Measurements from ENCODE around the gene ZNF200.
"Not testable (repeated sequence)": the region's sequence is repeated elsewhere in the genome, so short reads cannot be mapped to it uniquely, and the experiment has no call there.

ZNF200 gene

DNA sequence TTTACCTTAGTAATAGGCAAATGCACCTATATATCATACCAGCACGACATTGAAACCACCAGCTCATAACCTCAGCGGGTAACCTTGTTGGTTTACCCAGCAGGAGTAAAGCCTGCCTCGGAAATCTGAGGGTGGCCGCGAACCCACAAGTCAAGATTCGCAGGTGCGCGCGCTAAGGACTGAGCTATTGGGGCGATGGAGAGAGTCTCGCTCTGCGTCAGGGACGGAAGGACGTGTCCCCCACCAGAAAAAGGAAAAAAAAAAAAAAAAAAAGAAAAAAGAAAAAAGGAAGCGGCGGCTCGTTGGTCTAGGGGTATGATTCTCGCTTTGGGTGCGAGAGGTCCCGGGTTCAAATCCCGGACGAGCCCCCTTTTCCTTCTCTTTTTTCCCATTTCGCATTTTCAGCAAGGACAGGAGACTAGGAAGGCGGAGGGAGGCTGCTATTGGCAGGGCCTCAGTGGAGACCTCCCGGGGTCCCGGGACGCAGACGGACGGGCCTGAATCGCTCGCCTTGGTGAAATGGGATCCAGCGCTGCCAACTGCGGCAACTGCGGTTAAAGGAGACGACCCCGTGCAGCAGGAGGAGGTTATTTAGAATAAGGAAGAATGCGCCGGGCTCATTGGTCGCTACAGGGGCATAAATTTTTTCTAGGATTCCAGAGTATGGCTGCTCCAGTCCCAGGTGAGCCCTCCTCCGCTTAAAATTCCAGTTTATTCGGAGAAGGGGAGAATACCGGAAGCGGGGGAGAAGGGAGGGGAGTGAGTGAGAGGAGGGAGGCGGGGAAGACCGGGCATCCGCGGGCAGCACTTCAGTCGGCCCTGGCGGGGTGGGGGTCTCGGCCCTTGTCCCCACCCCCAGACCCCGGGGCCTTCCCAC, 46.9 kb downstream of the ZNF200 start, which contains the start of gene OR1F1:
Gene OR1F1, plus strand, starts transcription at position 407 of the 877 bp plus-strand sequence.
- H3K27ac ChIP-seq (ENCODE audit: low read depth, low read length): peak within 1 kb of the TSS; percentile 6

DNA sequence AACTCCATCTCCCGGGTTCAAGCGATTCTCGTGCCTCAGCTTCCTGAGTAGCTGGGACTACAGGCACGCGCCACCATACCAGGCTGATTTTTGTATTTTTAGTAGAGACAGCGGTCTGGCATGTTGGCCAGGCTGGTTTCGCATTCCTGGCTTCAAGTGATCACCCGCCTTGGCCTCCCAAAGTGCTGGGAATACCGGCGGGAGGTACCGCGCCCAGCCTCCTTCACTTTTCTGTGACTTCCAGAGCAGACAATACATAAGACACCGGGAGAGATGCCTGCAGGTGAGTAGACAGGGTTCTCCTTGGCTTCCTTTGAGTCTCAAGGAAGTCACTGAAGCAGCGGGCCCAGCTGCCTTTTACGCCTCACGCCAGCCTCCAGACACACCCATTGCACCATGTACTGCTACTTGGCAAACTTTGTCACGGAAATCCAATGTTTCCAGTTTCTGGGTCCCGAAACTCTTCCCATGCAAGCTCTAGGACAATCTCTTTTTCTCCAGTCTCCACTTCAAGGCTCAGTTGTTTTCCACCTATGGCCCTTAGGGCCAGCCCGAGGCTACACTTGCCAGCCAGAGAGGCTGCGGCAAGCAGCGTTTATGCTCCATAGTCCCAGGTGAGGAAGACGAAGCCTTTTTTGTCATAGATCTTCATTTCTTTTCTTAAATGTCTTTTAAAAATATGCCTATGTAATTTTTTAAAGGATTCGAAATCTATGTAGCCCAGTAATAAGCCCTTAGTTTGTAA, 47.8 kb downstream of the ZNF200 start:
- Histone ChIP-seq H3K27ac (ENCODE audit: low read depth, low read length) (no peak overlapping the region), H3K27me3 (ENCODE audit: control insufficient read depth, insufficient read depth, low read length) (peaks cover 29% of the 10 kb centered on the region), H3K36me3 (ENCODE audit: control insufficient read depth, insufficient read depth, low read length) (no peaks in the 10 kb centered on the region), H3K4me3 (ENCODE audit: low read depth, low read length) (peak overlapping the region; percentile 97; the same call in 1 of the 2 replicates), H3K9ac (ENCODE audit: low read depth, low read length) (no peak overlapping the region), H3K9me3 (ENCODE audit: control insufficient read depth, insufficient read depth, low read length) (no peaks in the 10 kb centered on the region), H3K4me1 (ENCODE audit: control insufficient read depth, insufficient read depth, low read length) (peaks cover 7% of the 10 kb centered on the region; the same call in 1 of the 2 replicates)

More for the DNA sequence above, 46.9 kb downstream of the ZNF200 start, which contains the start of gene OR1F1:
- Histone ChIP-seq H3K4me1 (ENCODE audit: control insufficient read depth, insufficient read depth, low read length) (peaks cover 7% of the 10 kb centered on the region; the same call in 1 of the 2 replicates), H3K9me3 (ENCODE audit: control insufficient read depth, insufficient read depth, low read length) (no peaks in the 10 kb centered on the region), H3K36me3 (ENCODE audit: control insufficient read depth, insufficient read depth, low read length) (no peaks in the 10 kb centered on the region), H3K27me3 (ENCODE audit: control insufficient read depth, insufficient read depth, low read length) (peaks cover 32% of the 10 kb centered on the region), H3K9ac (ENCODE audit: low read depth, low read length) (peak within 1 kb of the TSS; percentile 39; the same call in 1 of the 2 replicates), H3K4me3 (ENCODE audit: low read depth, low read length) (peak within 1 kb of the TSS; percentile 97)

DNA sequence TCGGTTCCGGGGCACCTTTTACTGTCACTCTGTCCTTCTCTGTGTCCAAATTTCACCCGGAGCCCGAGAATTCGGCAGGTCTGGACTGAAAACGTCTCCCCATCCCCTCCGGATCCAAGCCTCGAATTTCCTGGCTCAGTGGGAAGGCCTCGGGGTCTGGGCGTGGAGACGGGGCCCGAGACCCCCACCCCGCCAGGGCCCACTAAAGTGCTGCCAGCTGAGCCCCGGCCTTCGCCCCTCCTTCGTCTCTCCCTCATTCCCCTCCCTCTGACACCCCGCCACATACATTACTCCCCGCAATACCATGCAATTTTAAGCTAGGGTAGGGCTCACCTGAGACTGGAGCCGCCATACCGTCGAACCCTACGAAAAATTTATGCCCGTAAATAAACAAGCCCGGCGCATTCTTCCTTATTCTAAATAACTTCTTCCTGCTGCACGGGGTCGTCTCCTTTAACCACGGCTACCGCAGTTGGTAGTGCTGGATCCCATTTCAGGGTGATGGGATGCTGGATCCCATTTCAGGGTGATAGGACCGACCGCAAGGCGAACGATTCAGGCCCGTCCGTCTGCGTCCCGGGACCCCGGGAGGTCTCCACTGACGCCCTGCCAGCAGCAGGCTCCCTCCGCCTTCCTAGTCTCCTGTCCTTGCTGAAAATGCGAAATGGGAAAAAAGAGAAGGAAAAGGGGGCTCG, 51.4 kb downstream of the ZNF200 start:
- Histone ChIP-seq H3K9me3 (ENCODE audit: control insufficient read depth, insufficient read depth, low read length) (no peaks in the 10 kb centered on the region), H3K27me3 (ENCODE audit: control insufficient read depth, insufficient read depth, low read length) (peaks cover 20% of the 10 kb centered on the region), H3K4me3 (ENCODE audit: low read depth, low read length) (peak overlapping the region; percentile 82), H3K27ac (ENCODE audit: low read depth, low read length) (no peak overlapping the region), H3K4me1 (ENCODE audit: control insufficient read depth, insufficient read depth, low read length) (no peaks in the 10 kb centered on the region), H3K36me3 (ENCODE audit: control insufficient read depth, insufficient read depth, low read length) (no peaks in the 10 kb centered on the region), H3K9ac (ENCODE audit: low read depth, low read length) (no peak overlapping the region)

DNA sequence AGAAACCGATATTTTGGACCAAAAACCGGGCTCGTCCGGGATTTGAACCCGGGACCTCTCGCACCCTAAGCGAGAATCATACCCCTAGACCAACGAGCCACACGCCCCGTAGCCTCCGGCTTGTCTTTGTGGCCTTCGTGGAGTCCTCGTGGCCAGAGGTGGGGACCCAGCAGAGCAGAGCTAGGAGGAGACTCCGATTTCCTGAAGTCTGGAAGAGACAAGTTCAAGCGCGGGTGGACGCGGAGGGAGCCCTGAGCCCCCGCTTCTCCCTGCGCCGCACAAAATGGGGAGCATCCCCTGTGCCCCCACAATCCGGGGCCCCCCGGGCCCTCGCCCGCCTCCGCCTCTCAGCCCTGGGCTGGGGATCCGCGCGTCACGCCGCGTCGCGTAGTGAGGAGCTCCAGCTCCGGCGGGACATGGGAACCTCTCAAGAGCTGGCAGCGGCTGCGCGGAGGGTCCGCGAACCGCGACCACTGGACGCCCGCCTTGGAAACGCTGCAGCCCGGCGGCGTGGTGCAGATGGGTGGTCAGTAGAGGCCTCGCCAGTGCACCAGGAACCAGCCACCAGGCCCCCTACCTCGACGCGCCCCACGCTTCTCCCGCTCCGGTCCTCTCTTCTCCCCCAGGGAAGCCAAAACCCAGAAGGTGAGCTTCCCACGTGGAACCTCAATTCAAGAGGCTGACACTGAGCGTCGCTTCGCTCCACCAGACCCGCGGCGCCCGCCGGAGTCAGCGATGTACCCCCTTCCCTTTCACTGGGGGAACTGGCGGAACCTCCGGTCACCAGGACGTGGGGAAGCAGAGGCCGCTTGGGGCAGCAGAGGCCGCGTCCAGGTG, 52.1 kb downstream of the ZNF200 start:
- Histone ChIP-seq H3K27ac (ENCODE audit: low read depth, low read length) (no peak overlapping the region), H3K36me3 (ENCODE audit: control insufficient read depth, insufficient read depth, low read length) (no peaks in the 10 kb centered on the region), H3K9me3 (ENCODE audit: control insufficient read depth, insufficient read depth, low read length) (no peaks in the 10 kb centered on the region), H3K9ac (ENCODE audit: low read depth, low read length) (no peak overlapping the region), H3K27me3 (ENCODE audit: control insufficient read depth, insufficient read depth, low read length) (peaks cover 20% of the 10 kb centered on the region), H3K4me1 (ENCODE audit: control insufficient read depth, insufficient read depth, low read length) (no peaks in the 10 kb centered on the region), H3K4me3 (ENCODE audit: low read depth, low read length) (peak overlapping the region; percentile 82)

DNA sequence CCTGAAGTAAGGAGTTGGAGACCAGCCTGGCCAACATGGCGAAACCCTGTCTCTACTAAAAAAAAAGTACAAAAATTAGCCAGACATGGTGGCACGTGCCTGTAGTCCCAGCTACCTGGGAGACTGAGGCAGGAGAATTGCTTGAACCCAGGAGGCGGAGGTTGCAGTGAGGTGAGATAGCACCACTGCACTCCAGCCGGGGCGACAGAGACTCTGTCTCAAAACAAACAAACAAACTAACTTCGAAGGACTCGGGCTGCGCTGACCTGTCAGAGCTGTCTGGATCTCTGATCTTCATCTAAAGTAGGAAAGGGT, 52.7 kb downstream of the ZNF200 start:
- Histone ChIP-seq H3K4me3 (ENCODE audit: low read depth, low read length) (peak overlapping the region; percentile 82; the same call in 1 of the 2 replicates), H3K27me3 (ENCODE audit: control insufficient read depth, insufficient read depth, low read length) (peaks cover 20% of the 10 kb centered on the region)
- H3K9ac ChIP-seq (ENCODE audit: low read depth, low read length); H3K9me3 ChIP-seq (ENCODE audit: control insufficient read depth, insufficient read depth, low read length); H3K4me1 ChIP-seq (ENCODE audit: control insufficient read depth, insufficient read depth, low read length); H3K36me3 ChIP-seq (ENCODE audit: control insufficient read depth, insufficient read depth, low read length); H3K27ac ChIP-seq (ENCODE audit: low read depth, low read length): not testable (repeated sequence)

DNA sequence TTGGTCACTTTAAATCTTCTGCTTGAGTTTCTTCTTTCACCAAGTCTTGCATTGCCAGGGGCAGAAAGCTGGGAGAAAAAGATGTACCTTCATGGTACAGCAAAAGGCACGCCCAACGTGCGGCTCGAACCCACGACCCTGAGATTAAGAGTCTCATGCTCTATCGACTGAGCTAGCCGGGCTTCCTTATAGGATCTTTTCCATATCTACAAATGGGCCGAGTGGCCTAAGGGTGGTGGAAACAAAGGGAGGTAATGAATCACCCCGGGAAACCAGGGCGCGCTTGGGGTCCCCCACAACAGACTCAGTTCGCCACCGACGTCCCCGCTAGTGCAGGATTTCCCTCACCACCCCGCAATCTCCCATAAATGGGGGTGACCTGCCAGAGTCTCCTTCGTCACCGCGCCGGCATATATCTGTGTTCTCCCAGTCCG, 54.5 kb downstream of the ZNF200 start:
- H3K9me3 ChIP-seq (ENCODE audit: control insufficient read depth, insufficient read depth, low read length): no peaks in the 10 kb centered on the region
- H3K27me3 ChIP-seq (ENCODE audit: control insufficient read depth, insufficient read depth, low read length): peaks cover 20% of the 10 kb centered on the region
- H3K4me3 ChIP-seq (ENCODE audit: low read depth, low read length): peak overlapping the region; percentile 61
- H3K27ac ChIP-seq (ENCODE audit: low read depth, low read length): no peak overlapping the region
- no peaks in the 10 kb centered on the region for H3K36me3 ChIP-seq (ENCODE audit: control insufficient read depth, insufficient read depth, low read length)
- no peaks in the 10 kb centered on the region for H3K4me1 ChIP-seq (ENCODE audit: control insufficient read depth, insufficient read depth, low read length)
- H3K9ac ChIP-seq (ENCODE audit: low read depth, low read length): no peak overlapping the region

DNA sequence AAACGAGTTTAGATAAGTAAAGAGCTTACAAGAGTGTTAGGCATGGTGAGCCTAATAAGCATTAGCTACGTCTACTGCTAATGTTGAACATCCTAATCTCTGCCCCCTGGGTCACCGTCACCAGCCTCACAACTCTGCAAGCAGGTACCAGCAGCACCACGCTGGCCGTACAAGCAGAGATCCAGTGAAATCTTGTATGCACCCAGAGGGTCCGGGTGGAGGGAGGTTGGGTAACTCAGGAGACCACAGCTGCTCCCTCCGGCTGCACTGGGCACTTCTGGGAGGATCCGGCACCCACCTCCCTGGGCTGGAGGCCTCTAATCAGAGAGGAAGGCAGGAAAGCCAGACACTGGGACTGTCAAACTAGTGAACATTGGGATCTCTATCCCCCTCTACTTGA, 55.3 kb downstream of the ZNF200 start:
- no peak overlapping the region for H3K9ac ChIP-seq (ENCODE audit: low read depth, low read length)
- H3K4me3 ChIP-seq (ENCODE audit: low read depth, low read length): no peak overlapping the region
- H3K27ac ChIP-seq (ENCODE audit: low read depth, low read length): no peak overlapping the region
- no peaks in the 10 kb centered on the region for H3K9me3 ChIP-seq (ENCODE audit: control insufficient read depth, insufficient read depth, low read length)
- peaks cover 22% of the 10 kb centered on the region for H3K27me3 ChIP-seq (ENCODE audit: control insufficient read depth, insufficient read depth, low read length)
- H3K4me1 ChIP-seq (ENCODE audit: control insufficient read depth, insufficient read depth, low read length): no peaks in the 10 kb centered on the region
- no peaks in the 10 kb centered on the region for H3K36me3 ChIP-seq (ENCODE audit: control insufficient read depth, insufficient read depth, low read length)

DNA sequence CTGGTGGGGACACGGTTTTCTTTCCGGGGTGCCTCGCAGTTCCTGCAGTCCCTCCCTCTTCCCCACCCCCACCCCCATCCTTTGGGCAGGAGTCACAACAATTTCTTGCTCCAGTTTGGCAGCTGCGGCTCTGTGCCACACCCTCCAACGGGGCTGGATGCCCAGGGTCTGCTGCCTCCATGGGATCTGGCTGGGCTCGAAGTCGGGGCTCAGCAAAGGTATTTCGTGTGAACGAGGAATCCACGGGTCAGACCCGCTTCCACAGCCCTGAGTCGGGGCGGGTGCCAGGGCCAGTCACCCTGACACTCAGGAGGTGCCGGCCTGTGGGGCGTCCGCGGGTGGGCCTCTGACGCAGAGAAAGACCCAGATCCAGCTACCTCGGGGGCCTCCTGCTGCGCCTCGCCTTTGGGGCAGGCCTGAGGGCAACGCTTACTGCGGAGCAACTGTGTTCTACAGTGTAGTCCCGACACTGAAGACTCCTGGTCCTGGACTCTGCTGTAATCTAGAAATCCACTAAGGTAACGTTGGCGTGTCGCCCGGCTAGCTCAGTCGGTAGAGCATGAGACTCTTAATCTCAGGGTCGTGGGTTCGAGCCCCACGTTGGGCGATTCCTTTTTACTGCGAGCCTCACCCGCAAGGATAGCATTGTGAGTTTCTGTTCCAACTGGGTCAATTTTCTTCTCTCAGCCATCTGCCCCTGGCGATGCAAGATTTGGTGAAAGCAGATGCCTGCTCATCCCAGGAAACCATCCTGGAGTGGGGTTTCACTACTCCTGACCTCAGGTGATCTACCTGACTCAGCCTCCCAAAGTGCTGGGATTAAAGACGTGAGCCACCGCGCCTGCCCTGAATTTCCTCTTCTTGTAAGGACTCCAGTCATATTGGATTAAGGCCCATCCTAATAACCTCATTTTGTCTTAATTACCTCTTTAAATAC, 59.5 kb downstream of the ZNF200 start:
- H3K27ac ChIP-seq (ENCODE audit: low read depth, low read length): no peak overlapping the region
- H3K27me3 ChIP-seq (ENCODE audit: control insufficient read depth, insufficient read depth, low read length): peaks cover 15% of the 10 kb centered on the region
- peak overlapping the region; percentile 62 for H3K4me3 ChIP-seq (ENCODE audit: low read depth, low read length)
- no peaks in the 10 kb centered on the region for H3K9me3 ChIP-seq (ENCODE audit: control insufficient read depth, insufficient read depth, low read length)
- no peak overlapping the region for H3K9ac ChIP-seq (ENCODE audit: low read depth, low read length)
- no peaks in the 10 kb centered on the region for H3K36me3 ChIP-seq (ENCODE audit: control insufficient read depth, insufficient read depth, low read length)
- H3K4me1 ChIP-seq (ENCODE audit: control insufficient read depth, insufficient read depth, low read length): peaks cover 4% of the 10 kb centered on the region; the same call in 1 of the 2 replicates

DNA sequence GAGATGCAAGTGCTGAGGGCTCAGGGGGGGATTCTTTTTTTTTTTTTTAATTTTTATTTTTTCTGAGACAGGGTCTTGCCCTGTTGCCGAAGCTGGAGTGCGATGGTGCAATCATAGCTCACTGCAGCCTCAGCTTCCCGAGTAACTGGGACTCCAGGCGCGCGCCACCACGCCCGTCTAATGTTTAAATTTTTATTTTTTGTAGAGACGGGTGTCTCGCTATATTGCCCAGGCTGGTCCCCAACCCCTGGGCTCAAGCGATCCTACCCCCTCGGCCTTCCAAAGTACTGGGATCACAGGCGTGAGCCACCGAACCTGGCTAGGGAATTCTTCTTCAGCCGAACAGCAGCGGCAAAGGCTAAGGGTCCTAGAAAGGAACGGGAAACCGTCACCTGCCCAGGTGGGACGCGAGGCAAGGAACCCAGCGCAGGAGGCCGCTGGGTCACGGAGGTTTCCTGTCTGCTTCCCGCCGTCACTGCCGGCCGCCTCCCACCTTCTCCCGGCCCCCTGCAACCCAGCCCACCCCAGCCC, 60.3 kb downstream of the ZNF200 start:
- Histone ChIP-seq H3K4me1 (ENCODE audit: control insufficient read depth, insufficient read depth, low read length) (peaks cover 4% of the 10 kb centered on the region; the same call in 1 of the 2 replicates), H3K27me3 (ENCODE audit: control insufficient read depth, insufficient read depth, low read length) (peaks cover 22% of the 10 kb centered on the region), H3K27ac (ENCODE audit: low read depth, low read length) (no peak overlapping the region), H3K36me3 (ENCODE audit: control insufficient read depth, insufficient read depth, low read length) (no peaks in the 10 kb centered on the region), H3K9me3 (ENCODE audit: control insufficient read depth, insufficient read depth, low read length) (no peaks in the 10 kb centered on the region), H3K4me3 (ENCODE audit: low read depth, low read length) (peak overlapping the region; percentile 62), H3K9ac (ENCODE audit: low read depth, low read length) (no peak overlapping the region)

Measured in HUES48 (cell line).